Effector memory CD4-positive, alpha-beta T cell (primary cell): Measurements from ENCODE around the gene BIRC5.

Experiments used
- DNase-seq, 3 donors: peaks; one replicate each; pipeline ENCODE4 v3.0.0-alpha.2; 2020
- H3K27ac ChIP-seq: 2 replicates; pipeline ENCODE4 v1.7.0; 2013; ENCODE audit warnings: mild to moderate bottlenecking, low read length, moderate library complexity; ENCODE audit not compliant: insufficient read depth, poor library complexity, severe bottlenecking
- H3K27me3 ChIP-seq: replicated peaks from 2 replicates; pipeline ENCODE4 v1.7.0; 2013; ENCODE audit warnings: mild to moderate bottlenecking, low read length; ENCODE audit not compliant: insufficient read depth, control insufficient read depth, poor library complexity, severe bottlenecking
- H3K36me3 ChIP-seq: 2 replicates; pipeline ENCODE4 v1.7.0; 2013; ENCODE audit warnings: mild to moderate bottlenecking, low read length, moderate library complexity; ENCODE audit not compliant: control insufficient read depth, insufficient read depth
- H3K4me1 ChIP-seq: 2 replicates; pipeline ENCODE4 v1.7.0; 2013; ENCODE audit warnings: low read length, mild to moderate bottlenecking; ENCODE audit not compliant: control insufficient read depth, insufficient read depth, poor library complexity, severe bottlenecking
- H3K4me3 ChIP-seq: 2 replicates; pipeline ENCODE4 v1.7.0; 2013; ENCODE audit warnings: low read length, low read depth, mild to moderate bottlenecking; ENCODE audit not compliant: insufficient read depth, poor library complexity, severe bottlenecking
- H3K9me3 ChIP-seq: 2 replicates; pipeline ENCODE4 v1.7.0; 2013; ENCODE audit warnings: mild to moderate bottlenecking, low read length, moderate library complexity; ENCODE audit not compliant: control insufficient read depth

BIRC5 gene

GRCh38 chr17:78224231-78225087 lies 10.4 kb downstream of the BIRC5 start:
- no peaks in the 10 kb centered on the region for H3K27me3 ChIP-seq
- H3K9me3 ChIP-seq, result no peaks in the 10 kb centered on the region
- H3K27ac ChIP-seq, result no peak overlapping the region
- DNase-seq, result no peak
- no peaks in the 10 kb centered on the region for H3K36me3 ChIP-seq
- no peaks in the 10 kb centered on the region for H3K4me1 ChIP-seq
- H3K4me3 ChIP-seq, result no peak overlapping the region

- Histone ChIP-seq H3K27ac (no peak overlapping the region), H3K27me3 (no peaks in the 10 kb centered on the region), H3K4me3 (no peak overlapping the region), H3K9me3 (no peaks in the 10 kb centered on the region), H3K4me1 (no peaks in the 10 kb centered on the region), H3K36me3 (no peaks in the 10 kb centered on the region)
- no peak for DNase-seq
These were observed 11.2 kb downstream of the BIRC5 start for GRCh38 chr17:78225088-78225865.

GRCh38 chr17:78226055-78226758 lies 12.2 kb downstream of the BIRC5 start:
- no peak overlapping the region for H3K27ac ChIP-seq

GRCh38 chr17:78226759-78227454 lies 12.9 kb downstream of the BIRC5 start:
- Histone ChIP-seq H3K4me1 (no peaks in the 10 kb centered on the region), H3K27ac (no peak overlapping the region), H3K9me3 (no peaks in the 10 kb centered on the region), H3K4me3 (no peak overlapping the region), H3K27me3 (peaks cover 13% of the 10 kb centered on the region), H3K36me3 (no peaks in the 10 kb centered on the region)
- no peak for DNase-seq

More at GRCh38 chr17:78226055-78226758, 12.2 kb downstream of the BIRC5 start:
- H3K27me3 ChIP-seq, result peaks cover 8% of the 10 kb centered on the region
- no peak overlapping the region for H3K4me3 ChIP-seq
- DNase-seq, result no peak
- H3K36me3 ChIP-seq, result no peaks in the 10 kb centered on the region
- H3K4me1 ChIP-seq, result no peaks in the 10 kb centered on the region
- H3K9me3 ChIP-seq, result no peaks in the 10 kb centered on the region

GRCh38 chr17:78227455-78227916 lies 13.4 kb downstream of the BIRC5 start:
- Histone ChIP-seq H3K4me1 (peaks cover 5% of the 10 kb centered on the region), H3K27ac (no peak overlapping the region), H3K27me3 (peaks cover 18% of the 10 kb centered on the region), H3K9me3 (no peaks in the 10 kb centered on the region), H3K36me3 (no peaks in the 10 kb centered on the region), H3K4me3 (no peak overlapping the region)
- no peak for DNase-seq

GRCh38 chr17:78228176-78228575 lies 14.1 kb downstream of the BIRC5 start:
- DNase-seq, result no peak
- Histone ChIP-seq H3K4me3 (no peak overlapping the region), H3K36me3 (no peaks in the 10 kb centered on the region), H3K27me3 (peaks cover 20% of the 10 kb centered on the region), H3K27ac (no peak overlapping the region), H3K9me3 (no peaks in the 10 kb centered on the region), H3K4me1 (peaks cover 5% of the 10 kb centered on the region)

- Histone ChIP-seq H3K27me3 (peaks cover 20% of the 10 kb centered on the region), H3K36me3 (no peaks in the 10 kb centered on the region), H3K4me3 (no peak overlapping the region), H3K27ac (no peak overlapping the region), H3K9me3 (no peaks in the 10 kb centered on the region), H3K4me1 (peaks cover 5% of the 10 kb centered on the region)
- no peak for DNase-seq
These were observed 16.4 kb downstream of the BIRC5 start for GRCh38 chr17:78230252-78230962.

- no peak for DNase-seq
- peaks cover 5% of the 10 kb centered on the region for H3K4me1 ChIP-seq
- H3K36me3 ChIP-seq, result no peaks in the 10 kb centered on the region
- H3K9me3 ChIP-seq, result no peaks in the 10 kb centered on the region
- no peak within 1 kb of the TSS for H3K4me3 ChIP-seq
- H3K27me3 ChIP-seq, result peaks cover 20% of the 10 kb centered on the region
- H3K27ac ChIP-seq, result no peak within 1 kb of the TSS
These were observed 17.2 kb downstream of the BIRC5 start, which contains the start of gene TMEM235 for GRCh38 chr17:78230996-78231935. Gene TMEM235, plus strand, starts transcription at chr17:78231631. Its CDS starts 393 bp downstream, at chr17:78232024.
